ENCODE measurements around the gene PIP5K1B.

PIP5K1B gene

GRCh38 chr9:68808338-68808890 lies 103.4 kb downstream of the PIP5K1B start:
- DNase-seq (ENCODE audit: low read depth in 2 of 2), result no peak

GRCh38 chr9:68817079-68817875 lies 112.2 kb downstream of the PIP5K1B start:
- DNase-seq (ENCODE audit: low read depth in 2 of 2), result no peak

- DNase-seq (ENCODE audit: low read depth in 2 of 2), result no peak
Observed at GRCh38 chr9:68819065-68819464, 114.0 kb downstream of the PIP5K1B start.

DNA sequence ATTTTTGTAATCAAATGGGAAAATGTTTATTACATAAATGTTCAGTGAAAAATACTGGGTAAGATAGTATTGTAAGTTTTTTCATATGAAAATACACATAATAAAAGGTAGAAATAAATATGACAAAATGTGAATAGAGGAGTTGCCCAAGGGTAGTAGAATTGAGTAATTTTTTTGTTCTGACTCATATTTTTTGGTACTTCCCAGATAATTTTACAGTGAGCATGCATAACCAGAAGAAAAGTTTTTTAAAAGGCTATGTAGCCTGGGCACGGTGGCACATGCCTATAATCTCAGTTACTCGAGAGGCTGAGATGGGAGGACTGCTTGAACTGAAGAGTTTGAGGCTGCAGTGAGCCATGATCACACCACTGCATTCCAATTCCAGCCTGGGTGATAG lies 116.9 kb downstream of the PIP5K1B start:
- DNase-seq (ENCODE audit: low read depth in 2 of 2), result no peak

- no peak for DNase-seq (ENCODE audit: low read depth in 2 of 2)
Observed at GRCh38 chr9:68822596-68823165, 117.6 kb downstream of the PIP5K1B start.

- no peak for DNase-seq (ENCODE audit: low read depth in 2 of 2)
Observed at GRCh38 chr9:68825762-68826472, 120.9 kb downstream of the PIP5K1B start.

GRCh38 chr9:68827837-68828744 lies 123.1 kb downstream of the PIP5K1B start:
- no peak for DNase-seq (ENCODE audit: low read depth in 2 of 2)

GRCh38 chr9:68832101-68832500 lies 127.1 kb downstream of the PIP5K1B start:
- no peak for DNase-seq (ENCODE audit: low read depth in 2 of 2)

GRCh38 chr9:68832861-68833518 lies 128.0 kb downstream of the PIP5K1B start:
- no peak for DNase-seq (ENCODE audit: low read depth in 2 of 2)

- no peak for DNase-seq (ENCODE audit: low read depth in 2 of 2)
Observed at GRCh38 chr9:68834931-68835520, 130.0 kb downstream of the PIP5K1B start.

DNA sequence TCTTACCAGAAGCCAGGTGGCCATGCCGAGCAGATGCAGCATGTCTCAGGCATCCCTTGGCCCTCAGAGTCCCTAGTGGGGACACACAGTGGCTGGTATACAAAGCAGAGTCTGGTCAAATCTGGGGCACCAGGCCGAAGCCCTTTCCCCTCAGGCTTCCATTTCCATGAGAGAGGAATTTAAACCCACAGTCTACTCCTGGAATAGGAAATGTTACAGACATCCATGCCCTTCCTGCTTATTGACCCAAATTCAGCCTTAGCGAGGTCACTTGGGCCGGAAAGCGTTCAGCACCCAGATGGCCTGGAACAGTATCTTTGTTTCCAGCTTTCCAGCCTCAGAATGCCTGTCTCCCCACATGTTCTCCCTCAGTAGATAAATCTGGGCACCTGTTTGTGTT lies 131.7 kb downstream of the PIP5K1B start:
- no peak for DNase-seq (ENCODE audit: low read depth in 2 of 2)

- no peak for DNase-seq (ENCODE audit: low read depth in 2 of 2)
Observed at GRCh38 chr9:68838245-68838644, 133.2 kb downstream of the PIP5K1B start.

- no peak for DNase-seq (ENCODE audit: low read depth in 2 of 2)
Observed at GRCh38 chr9:68841276-68842052, 136.4 kb downstream of the PIP5K1B start.

GRCh38 chr9:68842568-68842967 lies 137.5 kb downstream of the PIP5K1B start:
- DNase-seq (ENCODE audit: low read depth in 2 of 2), result no peak

GRCh38 chr9:68843239-68843638 lies 138.2 kb downstream of the PIP5K1B start:
- DNase-seq (ENCODE audit: low read depth in 2 of 2), result no peak

GRCh38 chr9:68844157-68844556 lies 139.1 kb downstream of the PIP5K1B start:
- DNase-seq (ENCODE audit: low read depth in 2 of 2), result no peak

DNA sequence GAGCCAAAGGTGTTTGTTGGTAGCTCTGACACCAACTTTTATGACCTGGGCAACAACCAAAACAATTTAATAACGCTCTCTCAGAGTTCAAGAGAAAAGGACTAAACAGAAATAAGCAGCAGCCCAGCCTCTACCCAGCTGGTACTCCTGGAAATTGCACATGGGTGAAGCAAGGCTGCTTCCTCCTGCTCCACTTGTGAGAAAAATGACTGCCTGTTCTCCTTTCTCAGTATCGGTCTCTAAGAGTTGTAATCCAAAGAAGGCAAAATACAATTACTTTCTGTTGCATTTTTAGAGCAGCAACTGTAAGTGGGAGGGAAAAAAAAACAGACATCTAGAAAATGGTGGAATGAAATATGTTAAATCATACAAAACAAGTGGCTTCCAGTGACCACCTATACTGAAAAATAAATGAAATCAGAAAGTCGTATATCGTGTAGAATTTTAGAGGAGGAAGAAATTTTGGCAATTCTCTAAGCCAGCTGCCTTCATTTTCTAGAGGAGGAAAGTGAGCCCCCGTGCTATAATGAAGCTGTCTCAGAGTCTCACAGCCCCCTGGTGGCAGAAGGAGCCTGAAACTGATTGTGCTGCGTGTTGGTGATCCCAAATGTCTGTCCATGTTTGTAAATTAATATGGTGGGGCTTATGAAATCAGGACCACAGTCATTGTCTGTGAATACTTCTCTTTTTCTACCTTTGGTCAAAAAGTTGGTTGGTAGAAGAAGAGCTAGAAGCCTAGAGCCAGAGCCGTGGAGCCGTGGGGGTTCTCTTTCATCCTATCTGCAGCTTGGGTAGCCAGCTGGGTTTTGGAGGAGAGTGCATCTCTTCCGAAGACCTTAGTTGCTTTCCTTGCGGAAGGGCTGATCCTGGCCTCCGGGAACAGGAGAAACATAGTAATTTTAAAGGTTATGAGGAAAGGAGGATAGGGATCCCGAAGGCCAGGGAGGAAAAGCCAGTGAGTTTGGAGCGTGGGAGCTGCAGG lies 139.9 kb downstream of the PIP5K1B start:
- peak in 1 of 2 donors; percentile 15 for DNase-seq (ENCODE audit: low read depth in 2 of 2)

DNA sequence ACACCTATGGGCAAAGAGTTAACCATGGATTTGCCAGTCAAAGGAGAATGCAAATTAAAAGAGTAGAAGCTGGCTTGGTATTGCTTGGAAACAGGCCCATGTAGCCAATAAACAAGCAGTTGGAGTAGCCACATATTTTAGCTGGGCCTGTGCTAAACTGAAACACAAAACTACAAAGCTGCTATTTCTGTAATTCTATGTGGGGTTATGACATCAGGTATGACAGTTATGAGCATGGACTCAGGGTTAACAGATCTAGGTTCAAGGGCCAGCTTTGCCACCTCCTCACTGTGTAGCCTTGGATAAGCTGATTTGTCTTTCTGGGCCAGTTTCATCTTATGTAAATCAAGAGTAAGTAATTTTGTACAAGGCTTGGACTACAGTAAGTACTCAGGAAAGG lies 142.7 kb downstream of the PIP5K1B start:
- no peak for DNase-seq (ENCODE audit: low read depth in 2 of 2)

- no peak for DNase-seq (ENCODE audit: low read depth in 2 of 2)
Observed at GRCh38 chr9:68851657-68852056, 146.6 kb downstream of the PIP5K1B start.
